HG03064 (cell line): Measurements from ENCODE around the gene SLC39A1.

Experiments
- ATAC-seq: cut with Tn5 transposase; IDR thresholded peaks from one replicate; pipeline ENCODE4 v1.9.1; 2021; ENCODE audit warnings: low read depth; ENCODE audit not compliant: unreplicated experiment

Gene SLC39A1

GRCh38 chr1:153977250-153978240 is 14.2 kb upstream of the SLC39A1 start, which contains the start of gene JTB:
Gene JTB (minus strand): TSS chr1:153977674. CDS start chr1:153977252, 422 bp downstream.
- ATAC-seq, result peak; percentile 73

- ATAC-seq, result no peak
These were observed 13.5 kb upstream of the SLC39A1 start for GRCh38 chr1:153976819-153977249.

- no peak for ATAC-seq
These were observed 10.2 kb upstream of the SLC39A1 start for GRCh38 chr1:153973525-153973924.

- no peak for ATAC-seq
These were observed 9.7 kb upstream of the SLC39A1 start for GRCh38 chr1:153973071-153973470.

GRCh38 chr1:153970346-153970745 is 7.0 kb upstream of the SLC39A1 start:
- no peak for ATAC-seq

- ATAC-seq, result no peak
These were observed 5.6 kb upstream of the SLC39A1 start for GRCh38 chr1:153968972-153969371.

GRCh38 chr1:153968408-153968807 is 5.1 kb upstream of the SLC39A1 start:
- no peak for ATAC-seq

- ATAC-seq, result no peak
These were observed 4.6 kb upstream of the SLC39A1 start for GRCh38 chr1:153968000-153968363.

- peak; percentile 52 for ATAC-seq
These were observed 4.0 kb upstream of the SLC39A1 start, which contains the start of gene CREB3L4 for GRCh38 chr1:153967107-153967999. Gene CREB3L4 (plus strand): TSS chr1:153967902. CDS start chr1:153968526, 624 bp downstream.

- no peak for ATAC-seq
These were observed 554 bp upstream of the SLC39A1 start for GRCh38 chr1:153963850-153964331.

GRCh38 chr1:153962088-153963029 is 978 bp downstream of the SLC39A1 start:
- ATAC-seq, result no peak

- ATAC-seq, result no peak
These were observed 1.9 kb downstream of the SLC39A1 start for GRCh38 chr1:153961421-153961820.

GRCh38 chr1:153960206-153960605 is 3.1 kb downstream of the SLC39A1 start:
- ATAC-seq, result no peak

- ATAC-seq, result no peak
These were observed 3.9 kb downstream of the SLC39A1 start for GRCh38 chr1:153959454-153959853.

GRCh38 chr1:153958961-153959260 is 4.4 kb downstream of the SLC39A1 start:
- ATAC-seq, result no peak

- peak; percentile 63 for ATAC-seq
These were observed 5.0 kb downstream of the SLC39A1 start, which contains the start of gene CRTC2 for GRCh38 chr1:153958111-153958960. Gene CRTC2 (minus strand): TSS chr1:153958612. CDS start chr1:153958497, 115 bp downstream.

- ATAC-seq, result no peak
These were observed 5.6 kb downstream of the SLC39A1 start for GRCh38 chr1:153957744-153958110.

GRCh38 chr1:153956997-153957715 is 6.2 kb downstream of the SLC39A1 start:
- ATAC-seq, result no peak
